Naive thymus-derived CD4-positive, alpha-beta T cell (primary cell): ENCODE results near the gene RNF152. TPM values are rescaled to one million over a fixed set of nuclear protein-coding genes. Genes with fewer than 3 reads are reported as not detected.

ENCODE experiments used
- ATAC-seq: fragments of 150-1000 bp; cut with Tn5 transposase; 2 replicates; pipeline ENCODE4 v1.10.0; 2021; ENCODE audit warnings: mild to moderate bottlenecking, moderate library complexity
- CTCF ChIA-PET: fragments of 350-600 bp; sonication (Branson Sonifier 250); formaldehyde crosslinking; loops from one replicate; lab custom pipeline; 2021; ENCODE audit warnings: antibody characterized with exemption; lab: Charles Lee
- POLR2A ChIA-PET: fragments of 350-600 bp; sonication (Branson Sonifier 250); formaldehyde crosslinking; loops from one replicate; lab custom pipeline; 2021; ENCODE audit warnings: antibody characterized with exemption, inconsistent platforms; lab: Charles Lee
- DNase-seq, 9 donors: peaks; one replicate each; pipeline versions ENCODE4 v3.0.0 to v3.0.0-alpha.2; 2020 to 2022; ENCODE audit warnings: mixed read lengths in 1 of 9
- H3K27ac ChIP-seq: one replicate; pipeline ENCODE4 v1.7.0; 2013; ENCODE audit warnings: mild to moderate bottlenecking, low read depth, low read length, moderate library complexity
- H3K27me3 ChIP-seq, 2 donors: one replicate each; pipeline ENCODE4 v1.7.0; 2013; ENCODE audit warnings: low read length in 2 of 2, mild to moderate bottlenecking in 2 of 2, moderate library complexity in 2 of 2; ENCODE audit not compliant: control insufficient read depth in 2 of 2, insufficient read depth in 2 of 2
- H3K36me3 ChIP-seq, 3 experiments: 1 replicate in 2 of 3; 2 replicates in 1 of 3; pipeline ENCODE4 v1.7.0; 2013; ENCODE audit warnings: low read length in 3 of 3, mild to moderate bottlenecking in 3 of 3, moderate library complexity in 1 of 3; ENCODE audit not compliant: insufficient read depth in 3 of 3, control insufficient read depth in 2 of 3
- H3K4me1 ChIP-seq, 2 donors: one replicate each; pipeline ENCODE4 v1.7.0; 2013; ENCODE audit warnings: low read length in 2 of 2, mild to moderate bottlenecking in 2 of 2, moderate library complexity in 1 of 2; ENCODE audit not compliant: control insufficient read depth in 2 of 2, insufficient read depth in 2 of 2
- H3K4me3 ChIP-seq: 2 replicates; pipeline ENCODE4 v1.7.0; 2013; ENCODE audit warnings: mild to moderate bottlenecking, low read length
- H3K9me3 ChIP-seq, 3 experiments: 1 replicate in 2 of 3; 2 replicates in 1 of 3; pipeline ENCODE4 v1.7.0; 2013; ENCODE audit warnings: low read length in 3 of 3; ENCODE audit not compliant: control insufficient read depth in 2 of 3
- H3K27ac Mint-ChIP-seq, 9 donors: one replicate each; pipeline ENCODE4 v1.8.0; 2020 to 2022; ENCODE audit warnings: mixed read lengths in 9 of 9, mild to moderate bottlenecking in 8 of 9, moderate library complexity in 5 of 9, inconsistent platforms in 2 of 9
- H3K27me3 Mint-ChIP-seq, 5 donors: one replicate each; pipeline ENCODE4 v1.8.0; 2021 to 2022; ENCODE audit warnings: mixed read lengths in 5 of 5, mild to moderate bottlenecking in 1 of 5
- H3K36me3 Mint-ChIP-seq, 5 donors: one replicate each; pipeline ENCODE4 v1.8.0; 2020 to 2022; ENCODE audit warnings: mixed read lengths in 5 of 5, mild to moderate bottlenecking in 3 of 5, inconsistent platforms in 1 of 5
- H3K4me1 Mint-ChIP-seq, 7 donors: one replicate each; pipeline ENCODE4 v1.8.0; 2020 to 2022; ENCODE audit warnings: mixed read lengths in 7 of 7, mild to moderate bottlenecking in 3 of 7, inconsistent platforms in 1 of 7
- H3K4me3 Mint-ChIP-seq, 10 donors: one replicate each; pipeline ENCODE4 v1.8.0; 2020 to 2022; ENCODE audit warnings: mild to moderate bottlenecking in 10 of 10, mixed read lengths in 10 of 10, moderate library complexity in 6 of 10, inconsistent platforms in 2 of 10
- H3K9me3 Mint-ChIP-seq, 11 donors: one replicate each; pipeline ENCODE4 v1.8.0; 2020 to 2022; ENCODE audit warnings: mixed read lengths in 11 of 11, mild to moderate bottlenecking in 4 of 11, inconsistent platforms in 1 of 11, moderate library complexity in 1 of 11
- intact Hi-C, 2 donors: fragments of 100-400 bp; cut with micrococcal nuclease; formaldehyde crosslinking; loops; one replicate each; pipeline ENCODE4 v1.15.1; 2023
- polyA plus RNA-seq, 2 donors: library from polyadenylated mRNA; unstranded; fragments of 300-500 nt; fragmentation: Illumina TruSeq; gene quantifications; one replicate each; pipeline ENCODE4 v1.2.3, GENCODE V29; 2021
- total RNA-seq, 6 experiments: library from RNA in 5 of 6; stranded (reverse) in 5 of 6; gene quantifications; 1 replicate in 5 of 6; 2 replicates in 1 of 6; pipeline ENCODE4 v1.2.3 and lab custom pipeline; 2021 to 2026

RNF152 gene
- total and polyA plus RNA-seq, 7 experiments from 2014 or later, result 0.08 to 1.9 (median 1.7) TPM; not detected in 4

GRCh38 chr18:61853855-61854254 is 39.0 kb downstream of the RNF152 start:
- no peak for ATAC-seq
- H3K27ac Mint-ChIP-seq, result no peak overlapping the region
- H3K27ac ChIP-seq, result no peak overlapping the region
- no peaks in the 10 kb centered on the region for H3K36me3 Mint-ChIP-seq
- intact Hi-C loops, result no loop called here
- H3K4me1 Mint-ChIP-seq, result no peaks in the 10 kb centered on the region
- peaks cover 0 to 31% (median 3%) of the 10 kb centered on the region in 5 donors for H3K27me3 Mint-ChIP-seq
- no peak overlapping the region for H3K4me3 Mint-ChIP-seq
- no peak for DNase-seq
- peaks cover 0 to 2% (median 0%) of the 10 kb centered on the region in 11 donors for H3K9me3 Mint-ChIP-seq
- H3K36me3 ChIP-seq, result no peaks in the 10 kb centered on the region
- POLR2A ChIA-PET, result interaction anchor here (1.4 kb wide), 1 partner anchor 11 kb away, joined by 3 read pairs; no protein-coding TSS in a partner anchor
- H3K27me3 ChIP-seq, result no peaks in the 10 kb centered on the region
- CTCF ChIA-PET, result no interaction called here
- H3K4me1 ChIP-seq, result no peaks in the 10 kb centered on the region
- H3K9me3 ChIP-seq, result no peaks in the 10 kb centered on the region
- H3K4me3 ChIP-seq, result no peak overlapping the region

DNA sequence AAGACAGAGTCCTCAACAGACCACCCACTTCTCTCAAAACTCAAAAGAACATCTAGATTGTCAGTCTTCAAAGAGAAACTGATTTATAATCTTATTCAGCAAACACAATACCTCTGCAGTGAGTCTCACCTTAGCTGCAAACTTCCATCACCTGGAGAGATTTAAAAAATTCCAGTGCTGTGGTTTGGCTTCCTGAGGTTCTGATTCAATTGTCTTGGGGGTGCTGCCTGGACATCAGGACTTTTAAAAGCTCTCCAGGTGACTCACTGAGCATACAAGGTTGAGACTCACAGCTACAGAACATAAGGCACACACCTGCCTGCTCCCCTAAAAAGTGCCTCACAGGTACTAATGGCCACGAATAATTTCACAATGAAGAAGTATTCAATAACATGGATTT is 40.3 kb downstream of the RNF152 start:
- no peak overlapping the region for H3K27ac Mint-ChIP-seq
- no peaks in the 10 kb centered on the region for H3K36me3 Mint-ChIP-seq
- Histone ChIP-seq H3K4me3 (no peak overlapping the region), H3K4me1 (no peaks in the 10 kb centered on the region), H3K36me3 (no peaks in the 10 kb centered on the region), H3K9me3 (no peaks in the 10 kb centered on the region), H3K27me3 (no peaks in the 10 kb centered on the region), H3K27ac (no peak overlapping the region)
- ATAC-seq (no peak), DNase-seq (no peak)
- H3K4me3 Mint-ChIP-seq, result no peak overlapping the region
- no peaks in the 10 kb centered on the region for H3K4me1 Mint-ChIP-seq
- intact Hi-C loops, result no loop called here
- POLR2A ChIA-PET, result no interaction called here
- peaks cover 5 to 28% (median 9%) of the 10 kb centered on the region in 5 donors for H3K27me3 Mint-ChIP-seq
- CTCF ChIA-PET, result no interaction called here
- H3K9me3 Mint-ChIP-seq, result peaks cover 0 to 2% (median 0%) of the 10 kb centered on the region in 11 donors

DNA sequence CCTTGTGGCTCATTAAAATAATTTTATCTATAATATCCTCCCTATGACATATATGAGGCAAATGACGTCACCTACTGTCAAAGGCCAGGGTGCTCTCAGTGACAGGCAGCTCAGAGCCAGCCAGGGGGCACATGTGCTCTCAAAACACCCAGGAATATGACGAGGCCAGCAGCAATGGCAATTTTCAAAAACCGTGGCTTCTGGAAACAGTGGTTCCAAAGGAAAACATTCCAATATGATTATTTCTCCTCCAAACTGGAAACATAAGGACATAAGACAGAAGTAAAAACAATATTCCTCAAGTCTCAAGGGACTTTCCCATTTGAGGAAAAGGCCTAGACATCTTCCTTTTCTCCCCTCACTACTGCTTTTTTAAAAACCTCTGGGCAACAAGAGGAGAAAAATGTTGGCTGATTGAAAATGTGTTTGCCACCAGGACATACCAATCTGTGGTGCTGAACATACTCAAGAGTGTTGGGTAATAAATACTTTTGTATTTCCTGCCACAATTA is 40.8 kb downstream of the RNF152 start:
- Histone ChIP-seq H3K9me3 (no peaks in the 10 kb centered on the region), H3K27ac (no peak overlapping the region), H3K4me1 (no peaks in the 10 kb centered on the region), H3K27me3 (no peaks in the 10 kb centered on the region), H3K36me3 (no peaks in the 10 kb centered on the region), H3K4me3 (no peak overlapping the region)
- ATAC-seq (no peak), DNase-seq (no peak)
- ChIA-PET CTCF (no interaction called here), POLR2A (no interaction called here)
- intact Hi-C loops, result no loop called here
- H3K9me3 Mint-ChIP-seq, result peaks cover 0 to 2% (median 0%) of the 10 kb centered on the region in 11 donors
- H3K27ac Mint-ChIP-seq, result no peak overlapping the region
- peaks cover 0 to under 1% (median 0%) of the 10 kb centered on the region in 7 donors for H3K4me1 Mint-ChIP-seq
- peaks cover 7 to 27% (median 11%) of the 10 kb centered on the region in 5 donors for H3K27me3 Mint-ChIP-seq
- H3K4me3 Mint-ChIP-seq, result no peak overlapping the region
- no peaks in the 10 kb centered on the region for H3K36me3 Mint-ChIP-seq

DNA sequence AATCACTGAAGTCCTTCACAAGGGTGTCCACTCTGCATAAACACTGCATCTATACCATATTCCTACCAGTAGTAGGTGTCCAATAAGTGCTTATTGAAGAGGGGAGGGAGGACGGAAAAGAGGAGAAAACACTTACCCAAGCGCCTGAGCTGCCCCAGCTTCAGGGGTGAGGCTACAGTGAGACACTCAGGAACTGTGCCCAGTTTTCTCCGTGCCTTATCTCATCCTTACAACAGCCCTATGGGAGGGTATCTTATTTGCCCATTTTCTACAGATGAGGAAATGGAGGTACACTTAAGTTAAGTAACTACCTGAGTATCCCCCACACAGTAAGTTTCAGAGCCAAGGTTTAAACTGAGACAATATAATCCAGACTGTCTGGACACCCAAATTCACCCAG is 41.5 kb downstream of the RNF152 start:
- H3K4me3 Mint-ChIP-seq, result no peak overlapping the region
- H3K27me3 Mint-ChIP-seq, result peaks cover 11 to 34% (median 14%) of the 10 kb centered on the region in 5 donors
- no peak overlapping the region for H3K27ac ChIP-seq
- H3K9me3 ChIP-seq, result no peaks in the 10 kb centered on the region
- ChIA-PET POLR2A (no interaction called here), CTCF (no interaction called here)
- ATAC-seq, result no peak
- no peak overlapping the region for H3K4me3 ChIP-seq
- DNase-seq, result no peak
- no peaks in the 10 kb centered on the region for H3K27me3 ChIP-seq
- no peaks in the 10 kb centered on the region for H3K36me3 ChIP-seq
- H3K27ac Mint-ChIP-seq, result no peak overlapping the region
- no peaks in the 10 kb centered on the region for H3K4me1 ChIP-seq
- peaks cover 0 to 2% (median 0%) of the 10 kb centered on the region in 5 donors for H3K36me3 Mint-ChIP-seq
- intact Hi-C loops, result no loop called here
- peaks cover 0 to 2% (median 0%) of the 10 kb centered on the region in 7 donors for H3K4me1 Mint-ChIP-seq
- H3K9me3 Mint-ChIP-seq, result peaks cover 0 to 3% (median 0%) of the 10 kb centered on the region in 11 donors

- peaks cover 0 to 7% (median 0%) of the 10 kb centered on the region in 11 donors for H3K9me3 Mint-ChIP-seq
- peaks cover 0 to 2% (median 0%) of the 10 kb centered on the region in 7 donors for H3K4me1 Mint-ChIP-seq
- H3K27me3 Mint-ChIP-seq, result peaks cover 11 to 36% (median 14%) of the 10 kb centered on the region in 5 donors
- Histone ChIP-seq H3K27ac (no peak overlapping the region), H3K4me1 (no peaks in the 10 kb centered on the region), H3K9me3 (no peaks in the 10 kb centered on the region), H3K36me3 (no peaks in the 10 kb centered on the region), H3K4me3 (no peak overlapping the region), H3K27me3 (no peaks in the 10 kb centered on the region)
- no peak overlapping the region for H3K27ac Mint-ChIP-seq
- H3K4me3 Mint-ChIP-seq, result no peak overlapping the region
- ChIA-PET CTCF (no interaction called here), POLR2A (no interaction called here)
- H3K36me3 Mint-ChIP-seq, result peaks cover 0 to 5% (median 0%) of the 10 kb centered on the region in 5 donors
- intact Hi-C loops, result no loop called here
- DNase-seq (no peak), ATAC-seq (no peak)
These were observed 42.1 kb downstream of the RNF152 start for GRCh38 chr18:61850756-61851155.

GRCh38 chr18:61847164-61847791 is 45.5 kb downstream of the RNF152 start:
- Mint-ChIP-seq H3K4me3 (no peak overlapping the region), H3K9me3 (peaks cover 0 to 7% (median 0%) of the 10 kb centered on the region in 11 donors), H3K36me3 (peaks cover 0 to 5% (median 0%) of the 10 kb centered on the region in 5 donors), H3K27me3 (peaks cover 11 to 27% (median 17%) of the 10 kb centered on the region in 5 donors), H3K27ac (no peak overlapping the region), H3K4me1 (peaks cover 0 to 2% (median 0%) of the 10 kb centered on the region in 7 donors)
- ChIA-PET CTCF (no interaction called here), POLR2A (no interaction called here)
- H3K4me3 ChIP-seq, result no peak overlapping the region
- H3K4me1 ChIP-seq, result no peaks in the 10 kb centered on the region
- H3K27me3 ChIP-seq, result no peaks in the 10 kb centered on the region
- ATAC-seq (no peak), DNase-seq (no peak)
- H3K27ac ChIP-seq, result no peak overlapping the region
- H3K9me3 ChIP-seq, result no peaks in the 10 kb centered on the region
- intact Hi-C loops, result no loop called here
- H3K36me3 ChIP-seq, result no peaks in the 10 kb centered on the region

DNA sequence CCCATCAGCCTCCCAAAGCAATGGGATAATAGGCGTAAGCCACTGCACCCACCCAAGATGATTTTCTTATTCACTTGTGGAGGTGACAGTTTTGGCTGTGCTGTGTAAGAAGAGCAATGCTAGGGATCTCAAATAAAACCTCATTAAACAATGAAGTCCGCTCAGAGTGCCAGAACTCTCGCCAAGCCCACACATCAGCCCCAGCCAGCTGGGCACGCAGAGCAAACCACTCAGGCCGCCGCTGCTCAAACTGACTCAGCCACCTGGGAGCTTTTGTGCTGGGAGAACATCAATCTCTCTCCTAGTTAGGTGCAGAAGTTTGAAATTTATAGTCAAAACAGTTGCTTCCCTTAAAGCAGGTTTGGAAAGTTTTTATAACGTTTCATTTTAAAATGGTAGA is 47.6 kb downstream of the RNF152 start:
- ATAC-seq, result no peak
- Mint-ChIP-seq H3K36me3 (peaks cover 0 to 5% (median 0%) of the 10 kb centered on the region in 5 donors), H3K27ac (no peak overlapping the region), H3K4me3 (no peak overlapping the region), H3K27me3 (peaks cover 11 to 22% (median 17%) of the 10 kb centered on the region in 5 donors), H3K4me1 (peaks cover 0 to 2% (median 0%) of the 10 kb centered on the region in 7 donors), H3K9me3 (peaks cover 0 to 7% (median 0%) of the 10 kb centered on the region in 11 donors)
- Histone ChIP-seq H3K27me3 (no peaks in the 10 kb centered on the region), H3K9me3 (no peaks in the 10 kb centered on the region), H3K4me3 (no peak overlapping the region), H3K36me3 (no peaks in the 10 kb centered on the region), H3K4me1 (no peaks in the 10 kb centered on the region), H3K27ac (no peak overlapping the region)
- intact Hi-C loops, result no loop called here
- DNase-seq, result no peak
- POLR2A ChIA-PET, result no interaction called here
- CTCF ChIA-PET, result no interaction called here
